GM23248 (cell line): ENCODE data around the gene TMEM72. TPM values are rescaled to one million over a fixed set of nuclear protein-coding genes. Genes with fewer than 3 reads are reported as not detected.

Experiments used
- DNase-seq: peaks from one replicate; pipeline ENCODE4 v3.0.0-alpha.2; 2015
- H2AFZ ChIP-seq: fragments of 200-600 bp; sonication (generic); 2 replicates; pipeline ENCODE4 v1.6.1; 2016; ENCODE audit warnings: antibody characterized with exemption
- H3F3A ChIP-seq: fragments of 200-600 bp; sonication (generic); 2 replicates; pipeline ENCODE4 v1.6.1; 2016; ENCODE audit warnings: mild to moderate bottlenecking, antibody characterized with exemption, mixed run types; ENCODE audit not compliant: insufficient read depth
- H3K27ac ChIP-seq: fragments of 200-600 bp; sonication (generic); 2 replicates; pipeline ENCODE4 v1.5.1; 2016; ENCODE audit warnings: mild to moderate bottlenecking
- H3K27me3 ChIP-seq: fragments of 200-600 bp; sonication (generic); replicated peaks from 2 replicates; pipeline ENCODE4 v1.6.1; 2016; ENCODE audit warnings: mild to moderate bottlenecking; ENCODE audit not compliant: insufficient read depth
- H3K36me3 ChIP-seq: fragments of 200-600 bp; sonication (generic); 2 replicates; pipeline ENCODE4 v1.6.1; 2016; ENCODE audit warnings: low read depth, mild to moderate bottlenecking
- H3K4me1 ChIP-seq: fragments of 200-600 bp; sonication (generic); 2 replicates; pipeline ENCODE4 v1.6.1; 2016; ENCODE audit warnings: mild to moderate bottlenecking; ENCODE audit not compliant: insufficient read depth
- H3K4me2 ChIP-seq: fragments of 200-600 bp; sonication (generic); one replicate; pipeline ENCODE4 v1.6.1; 2016; ENCODE audit warnings: mild to moderate bottlenecking; ENCODE audit not compliant: unreplicated experiment
- H3K4me3 ChIP-seq: fragments of 200-600 bp; sonication (generic); 2 replicates; pipeline ENCODE4 v1.5.1; 2016; ENCODE audit warnings: mild to moderate bottlenecking
- H3K79me2 ChIP-seq: fragments of 200-600 bp; sonication (generic); 2 replicates; pipeline ENCODE4 v1.6.1; 2016; ENCODE audit warnings: mild to moderate bottlenecking; ENCODE audit not compliant: insufficient read depth
- H3K9ac ChIP-seq: fragments of 200-600 bp; sonication (generic); 2 replicates; pipeline ENCODE4 v1.6.1; 2016; ENCODE audit warnings: mild to moderate bottlenecking
- H3K9me2 ChIP-seq: fragments of 200-600 bp; sonication (generic); 2 replicates; pipeline ENCODE4 v1.6.1; 2016; ENCODE audit warnings: mixed run types, mild to moderate bottlenecking, moderate library complexity; ENCODE audit not compliant: insufficient read depth
- H3K9me3 ChIP-seq: fragments of 200-600 bp; sonication (generic); one replicate; pipeline ENCODE4 v1.6.1; 2017; ENCODE audit warnings: low read depth
- H4K20me1 ChIP-seq: fragments of 200-600 bp; sonication (generic); 2 replicates; pipeline ENCODE4 v1.6.0; 2016; ENCODE audit not compliant: insufficient read depth
- EZH2 ChIP-seq: fragments of 200-600 bp; sonication (generic); IDR thresholded peaks from 2 replicates; pipeline ENCODE4 v1.6.1; 2018; ENCODE audit warnings: antibody characterized with exemption, mild to moderate bottlenecking; ENCODE audit not compliant: insufficient read depth, poor library complexity, severe bottlenecking
- EZH2phosphoT487 ChIP-seq: fragments of 200-600 bp; sonication (generic); IDR thresholded peaks from 2 replicates; pipeline ENCODE4 v1.6.1; 2018; ENCODE audit warnings: antibody characterized with exemption, moderate library complexity, mild to moderate bottlenecking, low read depth; ENCODE audit not compliant: insufficient read depth
- WGBS, 2 experiments: methylation state at CpG; one replicate each; pipeline ENCODE4 v1.1.6; 2015 to 2017; ENCODE audit warnings: low lambda C conversion rate in 2 of 2, low coverage in 1 of 2; ENCODE audit errors: missing lambda C conversion rate in 2 of 2; 5-methylcytosine and 5-hydroxymethylcytosine counted together
- in situ Hi-C: fragments of 300-500 bp; cut with MboI; formaldehyde crosslinking; loops from 2 replicates; pipeline ENCODE4 v1.15.0; 2020
- polyA plus RNA-seq: library from polyadenylated mRNA; unstranded; fragments of >200 nt; fragmentation: Nextera tagmentation; extraction: Ambion mirVana; gene quantifications from 2 replicates; pipeline ENCODE4 v1.2.1, GENCODE V29; 2016
- total RNA-seq: library from RNA; depleted of rRNA; stranded (reverse); fragments of >200 nt; shearing (Covaris generic); gene quantifications from 2 replicates; pipeline ENCODE4 v1.2.3, GENCODE V29; 2014

TMEM72 gene
- total and polyA plus RNA-seq, 2 experiments from 2014 or later = not detected

GRCh38 chr10:44950326-44951225, 39.4 kb downstream of the TMEM72 start:
- Histone ChIP-seq H2AFZ (no peak overlapping the region), H3K36me3 (no peaks in the 10 kb centered on the region), H3K9me2 (no peaks in the 10 kb centered on the region), H3K4me3 (no peak overlapping the region), H3K27ac (no peak overlapping the region), H3K79me2 (no peaks in the 10 kb centered on the region), H3K4me2 (no peak overlapping the region), H4K20me1 (no peaks in the 10 kb centered on the region), H3K9ac (no peak overlapping the region), H3K4me1 (peaks cover 6% of the 10 kb centered on the region; the same call in 1 of the 2 replicates), H3F3A (no peaks in the 10 kb centered on the region), H3K27me3 (no peaks in the 10 kb centered on the region), H3K9me3 (no peaks in the 10 kb centered on the region)
- DNase-seq = no peak
- WGBS, 2 experiments = 71 to 73% methylated on average over 10 of the region's 10 CpGs
- TF ChIP-seq EZH2phosphoT487 (no peak), EZH2 (no peak)
- in situ Hi-C loops = no loop called here

- no peak overlapping the region for H3K9ac ChIP-seq
- in situ Hi-C loops = no loop called here
- no peak for DNase-seq
- no peaks in the 10 kb centered on the region for H3K79me2 ChIP-seq
- peaks cover 6% of the 10 kb centered on the region; the same call in 1 of the 2 replicates for H3K4me1 ChIP-seq
- no peaks in the 10 kb centered on the region for H3K27me3 ChIP-seq
- no peaks in the 10 kb centered on the region for H3K36me3 ChIP-seq
- no peaks in the 10 kb centered on the region for H3F3A ChIP-seq
- H2AFZ ChIP-seq = no peak overlapping the region
- H3K9me3 ChIP-seq = no peaks in the 10 kb centered on the region
- no peak overlapping the region for H3K4me3 ChIP-seq
- TF ChIP-seq EZH2 = no peak
- no peak for TF ChIP-seq EZH2phosphoT487
- WGBS, 2 experiments = 85 to 86% methylated on average over 7 of the region's 7 CpGs
- no peak overlapping the region for H3K4me2 ChIP-seq
- no peaks in the 10 kb centered on the region for H4K20me1 ChIP-seq
- no peaks in the 10 kb centered on the region for H3K9me2 ChIP-seq
- no peak overlapping the region for H3K27ac ChIP-seq
Observed at GRCh38 chr10:44951576-44952226, 40.6 kb downstream of the TMEM72 start.

- no peak for DNase-seq
- no peaks in the 10 kb centered on the region; the same call in 1 of the 2 replicates for H3K79me2 ChIP-seq
- H3K4me2 ChIP-seq = no peak overlapping the region
Observed at GRCh38 chr10:44952779-44953231, 41.7 kb downstream of the TMEM72 start.

GRCh38 chr10:44954042-44954441, 42.9 kb downstream of the TMEM72 start:
- DNase-seq = no peak
- Histone ChIP-seq H3K9me2 (no peaks in the 10 kb centered on the region), H3F3A (peaks cover 9% of the 10 kb centered on the region; the same call in 1 of the 2 replicates), H2AFZ (no peak overlapping the region), H3K9ac (no peak overlapping the region), H3K4me1 (peaks cover 12% of the 10 kb centered on the region), H3K4me2 (no peak overlapping the region), H3K36me3 (no peaks in the 10 kb centered on the region), H3K27me3 (no peaks in the 10 kb centered on the region), H3K27ac (no peak overlapping the region), H4K20me1 (no peaks in the 10 kb centered on the region), H3K9me3 (no peaks in the 10 kb centered on the region), H3K4me3 (no peak overlapping the region), H3K79me2 (no peaks in the 10 kb centered on the region; the same call in 1 of the 2 replicates)
- no peak for TF ChIP-seq EZH2phosphoT487
- in situ Hi-C loops = no loop called here

More at GRCh38 chr10:44952779-44953231, 41.7 kb downstream of the TMEM72 start:
- Histone ChIP-seq H3K27ac (no peak overlapping the region), H3F3A (no peaks in the 10 kb centered on the region), H3K9me2 (no peaks in the 10 kb centered on the region), H3K4me1 (peaks cover 6% of the 10 kb centered on the region; the same call in 1 of the 2 replicates), H3K9ac (no peak overlapping the region), H4K20me1 (no peaks in the 10 kb centered on the region), H3K4me3 (no peak overlapping the region), H3K27me3 (no peaks in the 10 kb centered on the region), H3K36me3 (no peaks in the 10 kb centered on the region), H2AFZ (no peak overlapping the region), H3K9me3 (no peaks in the 10 kb centered on the region)
- in situ Hi-C loops = no loop called here
- WGBS, 2 experiments = 68 to 73% methylated on average over 2 of the region's 2 CpGs
- TF ChIP-seq EZH2phosphoT487 (no peak), EZH2 (no peak)
